Spinal cord (tissue), 10 donors: Measurements from ENCODE around the gene SPDYE16. TPM values are rescaled to one million over a fixed set of nuclear protein-coding genes. Genes with fewer than 3 reads are reported as not detected.
"Not testable (repeated sequence)": the region's sequence is repeated elsewhere in the genome, so short reads cannot be mapped to it uniquely, and the experiment has no call there.

Experiments
- DNase-seq, 6 donors: peaks; one replicate each; pipeline versions ENCODE4 v3.0.0 to v3.0.0-alpha.2; 2013 to 2015; ENCODE audit warnings: low spot score in 6 of 6, low read depth in 4 of 6
- H3K27ac ChIP-seq: one replicate; pipeline ENCODE4 v1.5.1; 2013; ENCODE audit warnings: low read depth, low read length, control low read depth
- H3K27me3 ChIP-seq: one replicate; pipeline ENCODE4 v1.6.1; 2013; ENCODE audit warnings: low read length; ENCODE audit not compliant: control insufficient read depth, insufficient read depth
- H3K36me3 ChIP-seq: one replicate; pipeline ENCODE4 v1.6.1; 2013; ENCODE audit warnings: low read length; ENCODE audit not compliant: control insufficient read depth, insufficient read depth
- H3K4me1 ChIP-seq: one replicate; pipeline ENCODE4 v1.6.1; 2013; ENCODE audit warnings: low read length; ENCODE audit not compliant: control insufficient read depth, insufficient read depth
- H3K4me3 ChIP-seq: one replicate; pipeline ENCODE4 v1.5.1; 2013; ENCODE audit warnings: low read depth, low read length, control low read depth
- H3K9me3 ChIP-seq: one replicate; pipeline ENCODE4 v1.6.1; 2013; ENCODE audit warnings: low read length; ENCODE audit not compliant: control insufficient read depth, insufficient read depth
- WGBS: methylation state at CpG from one replicate; pipeline ENCODE4 v1.1.5; 2013; ENCODE audit warnings: missing lambda C conversion rate; ENCODE audit not compliant: insufficient coverage; 5-methylcytosine and 5-hydroxymethylcytosine counted together
- polyA plus RNA-seq, 2 donors: library from polyadenylated mRNA; unstranded; fragments of 120-200 nt; gene quantifications; one replicate each; pipeline ENCODE4 v1.2.1, GENCODE V29; 2013; ENCODE audit not compliant: insufficient read length in 2 of 2
- total RNA-seq, 2 donors: library from RNA; depleted of rRNA in 1 of 2; stranded (reverse); fragments of 120-200 nt in 1 of 2; fragments of >200 nt in 1 of 2; gene quantifications; one replicate each; pipeline versions ENCODE4 v1.2.3 to v1.2.4, GENCODE V29; 2013 to 2014
- donor health status: healthy.

Gene SPDYE16
- total and polyA plus RNA-seq, 4 donors: 0.28 to 8.1 (median 1.5) TPM; not detected in 1

- H3K4me3 ChIP-seq, H3K9me3 ChIP-seq, H3K27me3 ChIP-seq, DNase-seq, H3K27ac ChIP-seq, H3K4me1 ChIP-seq: not testable (repeated sequence)
- peaks cover 17% of the 10 kb centered on the region for H3K36me3 ChIP-seq
- 100% methylated on average over 2 of the region's 27 CpGs for WGBS
Observed at GRCh38 chr7:76497918-76498582, 45.0 kb downstream of the SPDYE16 start.

- H3K4me1 ChIP-seq, H3K27me3 ChIP-seq, DNase-seq, H3K4me3 ChIP-seq, H3K9me3 ChIP-seq, H3K27ac ChIP-seq, H3K36me3 ChIP-seq: not testable (repeated sequence)
- no CpG with 5 or more reads among the region's 16 CpGs for WGBS
Observed at GRCh38 chr7:76495717-76496116, 47.4 kb downstream of the SPDYE16 start.

GRCh38 chr7:76492139-76492538 is 51.0 kb downstream of the SPDYE16 start:
- H3K4me3 ChIP-seq, H3K27me3 ChIP-seq, DNase-seq, H3K36me3 ChIP-seq, H3K9me3 ChIP-seq, H3K27ac ChIP-seq, H3K4me1 ChIP-seq: not testable (repeated sequence)
- no CpG with 5 or more reads among the region's 10 CpGs for WGBS

- WGBS: no CpG with 5 or more reads among the region's 13 CpGs
- not testable (repeated sequence) for H3K9me3 ChIP-seq
Observed at GRCh38 chr7:76487969-76488368, 55.1 kb downstream of the SPDYE16 start.

GRCh38 chr7:76486618-76487017 is 56.5 kb downstream of the SPDYE16 start:
- H3K27me3 ChIP-seq, DNase-seq, H3K9me3 ChIP-seq, H3K27ac ChIP-seq, H3K4me3 ChIP-seq, H3K4me1 ChIP-seq: not testable (repeated sequence)
- no CpG with 5 or more reads among the region's 5 CpGs for WGBS
- peaks cover 16% of the 10 kb centered on the region for H3K36me3 ChIP-seq

More at GRCh38 chr7:76487969-76488368, 55.1 kb downstream of the SPDYE16 start:
- H3K27ac ChIP-seq, H3K27me3 ChIP-seq, H3K4me1 ChIP-seq, DNase-seq, H3K4me3 ChIP-seq: not testable (repeated sequence)
- peaks cover 12% of the 10 kb centered on the region for H3K36me3 ChIP-seq

- peaks cover 18% of the 10 kb centered on the region for H3K36me3 ChIP-seq
- not testable (repeated sequence) for H3K27ac ChIP-seq, DNase-seq, H3K4me3 ChIP-seq, H3K9me3 ChIP-seq, H3K4me1 ChIP-seq, H3K27me3 ChIP-seq
- WGBS: no CpG with 5 or more reads among the region's 20 CpGs
Observed at GRCh38 chr7:76485822-76486610, 57.1 kb downstream of the SPDYE16 start.

GRCh38 chr7:76484456-76484855 is 58.6 kb downstream of the SPDYE16 start:
- not testable (repeated sequence) for H3K27ac ChIP-seq, H3K9me3 ChIP-seq, H3K4me3 ChIP-seq, H3K4me1 ChIP-seq, DNase-seq, H3K27me3 ChIP-seq
- no CpG with 5 or more reads among the region's 12 CpGs for WGBS
- peaks cover 25% of the 10 kb centered on the region for H3K36me3 ChIP-seq

GRCh38 chr7:76483081-76483480 is 60.0 kb downstream of the SPDYE16 start:
- H3K4me1 ChIP-seq, H3K27ac ChIP-seq, H3K4me3 ChIP-seq, H3K27me3 ChIP-seq, H3K9me3 ChIP-seq, DNase-seq: not testable (repeated sequence)
- peaks cover 25% of the 10 kb centered on the region for H3K36me3 ChIP-seq
- 88% methylated on average over 5 of the region's 17 CpGs for WGBS

- H3K9me3 ChIP-seq, DNase-seq, H3K4me1 ChIP-seq, H3K27ac ChIP-seq, H3K27me3 ChIP-seq, H3K4me3 ChIP-seq: not testable (repeated sequence)
- WGBS: 96% methylated on average over 22 of the region's 24 CpGs
- H3K36me3 ChIP-seq: peaks cover 25% of the 10 kb centered on the region
Observed at GRCh38 chr7:76482660-76483059, 60.4 kb downstream of the SPDYE16 start.
